Activated CD4-positive, alpha-beta T cell treated with anti-CD3 and anti-CD28 coated beads, Interleukin-2, Interleukin-6, amounts not matched to agents 100 ng/mL and 50 ng/mL, durations not matched to agents 16 hours and 8 hours (primary cell): ENCODE results near the gene KPNA5.
"Not testable (repeated sequence)": the region's sequence is repeated elsewhere in the genome, so short reads cannot be mapped to it uniquely, and the experiment has no call there.

Source experiments
- DNase-seq: peaks from one replicate; pipeline ENCODE4 v3.0.0-alpha.2; 2020

Gene KPNA5

DNA sequence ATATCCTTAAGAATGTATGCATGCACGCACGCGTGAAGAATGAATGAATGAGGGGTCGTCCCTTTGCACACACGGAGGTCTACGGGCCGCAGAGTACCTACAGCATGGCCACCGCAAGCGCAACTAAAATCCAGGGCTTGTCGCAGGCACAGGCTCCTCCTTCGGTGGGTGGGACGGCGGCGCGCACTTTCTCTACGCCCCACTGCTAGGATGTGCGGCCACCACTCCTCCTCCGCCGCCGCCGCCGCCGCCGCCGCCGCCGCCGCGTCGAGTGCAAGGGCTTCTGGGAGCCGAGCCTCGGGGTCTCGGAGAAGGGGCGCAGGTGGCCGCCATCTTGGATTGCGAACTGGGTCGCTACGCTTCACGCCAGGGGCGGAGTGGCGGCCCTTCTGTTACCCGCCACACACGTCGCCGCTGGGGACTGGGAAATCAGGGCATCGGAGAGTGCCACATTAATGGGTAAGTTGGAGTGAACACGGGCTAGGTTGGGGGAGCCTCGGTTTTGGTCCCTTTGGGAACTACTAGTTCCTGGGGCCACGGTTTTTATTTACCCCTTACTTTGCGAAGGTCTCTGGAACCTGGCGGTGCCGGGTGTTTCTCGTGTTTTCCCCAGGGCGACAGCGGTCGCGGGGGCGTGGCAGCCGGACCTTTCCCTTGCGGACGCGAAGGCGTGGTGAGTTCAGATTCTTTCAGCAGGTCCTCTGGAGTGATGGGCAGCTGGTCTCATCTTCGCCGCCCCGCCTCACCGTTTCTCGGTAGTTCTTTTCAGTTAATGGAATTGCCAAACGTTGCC, at the start of gene KPNA5:
Gene KPNA5, plus strand, starts transcription at position 332 of the 793 bp plus-strand sequence. Its CDS starts 124 bp downstream, at position 456.
- peak; percentile 94 for DNase-seq

DNA sequence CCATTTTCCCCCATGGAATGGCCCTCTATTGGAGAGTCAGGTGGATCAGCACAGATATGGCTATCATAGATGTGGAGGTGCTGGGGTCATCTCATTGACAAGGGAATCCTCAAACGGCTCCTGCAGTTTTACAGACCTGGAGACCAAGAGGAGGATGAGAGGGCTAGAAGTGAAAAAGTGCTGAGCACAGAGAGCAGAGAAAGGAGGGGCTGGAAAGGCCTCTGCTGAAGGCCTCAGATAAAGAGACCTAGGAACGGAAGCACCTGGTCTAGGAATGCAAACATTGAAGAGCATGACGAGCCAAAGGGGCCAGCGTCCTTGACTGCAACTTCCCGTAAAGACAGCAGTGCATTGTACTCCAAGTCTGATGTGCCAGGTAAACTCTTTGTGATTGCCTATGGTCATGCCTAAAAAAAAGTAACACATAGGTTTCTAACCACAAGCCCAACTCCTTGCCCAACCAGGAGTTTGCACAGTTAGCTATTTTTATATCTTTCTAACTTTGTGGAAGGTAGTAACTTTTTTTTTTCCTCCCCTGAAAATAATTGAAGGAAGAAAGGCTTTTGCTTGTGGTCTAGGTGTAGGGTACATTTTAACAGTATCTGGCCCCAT, 49.5 kb upstream of the KPNA5 start:
- no peak for DNase-seq

DNA sequence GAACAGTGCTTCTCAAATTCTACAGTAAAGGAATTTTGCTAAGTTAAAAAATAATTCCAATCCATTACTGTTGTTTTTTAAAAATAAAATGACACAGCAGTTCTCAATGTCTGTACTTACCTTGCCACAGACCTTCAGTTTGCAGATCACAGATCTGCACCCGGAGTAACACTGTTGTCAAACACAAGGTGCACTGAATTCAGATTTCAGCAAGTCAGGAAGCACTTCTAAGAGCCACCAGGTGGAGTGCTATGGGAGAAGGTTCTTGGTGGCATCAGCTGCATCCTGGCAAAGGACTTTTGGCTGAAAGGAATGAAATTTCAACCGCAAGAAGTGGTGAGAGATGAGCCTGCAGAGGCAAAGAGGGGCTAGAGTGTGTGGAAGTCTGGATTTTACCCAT, 47.3 kb upstream of the KPNA5 start:
- DNase-seq: peak; percentile 11

DNA sequence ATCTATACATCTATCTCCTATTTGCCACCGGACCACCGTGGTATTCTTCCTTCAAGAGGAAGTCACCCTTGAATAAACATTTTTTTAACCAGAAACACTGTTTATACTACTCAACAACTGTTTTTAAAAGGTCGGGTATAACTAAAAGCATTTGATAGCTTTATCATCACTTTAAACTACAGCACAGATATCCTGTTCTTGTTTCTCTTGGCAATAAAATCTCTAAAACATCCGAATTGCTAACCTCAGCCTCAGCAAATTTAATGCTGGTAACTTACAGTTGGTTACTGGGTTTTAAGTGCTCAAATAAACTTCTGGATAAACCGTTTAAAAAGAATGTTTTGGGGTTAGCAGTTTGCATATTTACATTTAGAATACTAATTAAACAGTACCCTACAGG, 32.9 kb upstream of the KPNA5 start:
- no peak for DNase-seq

DNA sequence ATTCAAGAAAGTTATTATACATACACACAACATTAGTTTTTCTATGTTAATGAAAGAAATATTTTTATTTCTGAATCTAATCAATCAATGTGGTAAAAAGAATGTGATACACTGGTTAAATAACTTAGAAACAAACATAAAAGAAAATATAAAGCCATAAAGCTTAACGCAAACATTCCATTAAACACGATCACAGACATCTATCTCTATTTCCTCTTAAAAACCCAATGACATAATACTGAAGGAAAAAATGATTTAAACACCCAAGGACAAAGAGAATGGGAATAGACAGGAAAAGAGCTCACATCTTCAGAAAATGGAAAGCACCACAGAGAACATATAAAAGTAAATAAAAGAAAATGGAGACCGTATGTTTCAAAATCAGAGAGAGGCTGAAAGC, 31.9 kb upstream of the KPNA5 start:
- no peak for DNase-seq

DNA sequence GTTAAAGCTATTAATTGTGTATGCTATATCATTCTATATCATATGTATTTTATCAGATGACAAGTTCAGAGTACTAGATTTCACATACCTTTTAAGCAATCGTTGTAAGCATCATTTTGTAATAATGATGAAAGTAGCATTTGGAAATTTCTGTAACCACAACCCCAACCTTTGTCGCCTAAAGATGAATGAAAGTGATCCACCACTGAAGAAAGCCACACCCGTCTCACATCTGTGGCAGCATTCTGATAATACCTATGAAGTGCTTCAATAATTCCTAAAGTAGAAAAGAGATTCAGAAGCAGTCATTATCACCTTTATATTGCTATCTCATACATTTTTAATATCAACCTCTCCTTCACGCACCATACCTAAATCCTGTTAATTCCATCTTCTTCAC, 29.1 kb upstream of the KPNA5 start:
- DNase-seq: no peak

DNA sequence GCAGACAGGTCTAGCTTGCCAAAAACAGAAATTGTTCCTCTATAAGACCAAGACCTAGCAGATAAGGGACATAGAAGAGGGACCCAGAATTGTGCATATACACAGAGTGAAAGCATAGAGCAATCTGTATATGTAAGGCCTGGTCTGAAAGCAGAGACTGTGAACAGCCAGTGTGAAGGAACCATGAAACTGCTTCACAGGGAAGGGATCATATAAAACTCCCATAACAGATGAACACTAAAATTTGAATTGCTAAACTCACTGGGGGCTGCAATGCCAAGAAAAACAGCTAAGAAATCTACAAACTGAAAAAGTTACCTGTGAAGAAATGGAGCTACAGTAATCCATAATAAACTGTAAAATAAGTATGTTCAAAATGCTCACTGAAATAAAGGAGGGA, 19.4 kb upstream of the KPNA5 start:
- no peak for DNase-seq

DNA sequence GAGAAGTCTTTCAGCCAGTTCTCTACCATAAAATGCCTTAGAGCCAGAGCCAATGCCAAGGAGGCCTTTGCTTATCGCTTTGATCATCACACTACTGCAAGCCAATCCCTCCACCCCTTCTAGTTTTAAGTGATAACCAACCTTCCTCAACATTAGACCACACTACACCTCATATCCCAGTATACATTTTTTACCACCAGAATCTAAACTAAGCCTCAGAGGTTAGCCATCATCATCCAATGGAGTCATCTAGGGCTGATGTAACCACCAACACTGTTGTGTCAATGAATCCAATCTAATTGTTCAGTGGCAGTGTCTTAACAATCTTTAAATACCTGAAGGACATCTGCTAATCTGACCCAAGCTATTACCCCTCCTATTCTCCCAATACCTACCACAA, 18.8 kb upstream of the KPNA5 start:
- peak; percentile 18 for DNase-seq

DNA sequence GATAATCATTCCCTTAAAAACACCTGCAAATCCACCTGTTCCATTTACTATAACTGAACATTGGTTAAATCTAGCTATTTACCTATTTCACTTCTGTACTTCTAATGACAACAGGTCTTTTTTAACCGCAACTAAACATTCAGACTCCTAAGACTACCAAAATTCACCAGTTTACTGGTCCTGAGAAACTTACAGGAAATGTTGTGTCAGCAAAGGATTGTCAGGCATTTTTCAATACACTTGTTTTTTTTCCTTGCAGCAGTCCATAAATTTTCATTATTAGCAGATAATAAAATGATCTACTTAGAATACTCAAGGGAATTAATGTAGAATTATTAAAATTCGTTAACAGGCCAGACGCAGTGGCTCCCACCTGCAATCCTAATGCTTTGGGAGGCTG, 17.7 kb upstream of the KPNA5 start:
- no peak for DNase-seq

DNA sequence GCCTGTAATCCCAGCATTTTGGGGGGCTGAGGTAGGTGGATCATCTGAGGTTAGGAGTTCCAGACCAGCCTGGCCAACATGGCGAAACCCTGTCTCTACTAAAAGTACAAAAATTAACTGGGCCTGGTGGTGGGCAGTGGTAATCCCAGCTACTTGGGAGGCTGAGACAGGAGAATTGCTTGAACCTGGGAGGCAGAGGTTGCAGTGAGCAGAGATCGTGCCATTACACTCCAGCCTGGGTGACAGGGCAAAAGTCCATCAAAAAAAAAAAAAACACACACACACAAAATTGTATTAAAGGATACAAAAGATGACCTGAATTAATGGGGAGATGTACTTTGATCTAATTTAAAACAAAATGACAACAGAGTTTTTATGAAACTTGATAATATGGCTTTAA, 16.8 kb upstream of the KPNA5 start:
- not testable (repeated sequence) for DNase-seq

DNA sequence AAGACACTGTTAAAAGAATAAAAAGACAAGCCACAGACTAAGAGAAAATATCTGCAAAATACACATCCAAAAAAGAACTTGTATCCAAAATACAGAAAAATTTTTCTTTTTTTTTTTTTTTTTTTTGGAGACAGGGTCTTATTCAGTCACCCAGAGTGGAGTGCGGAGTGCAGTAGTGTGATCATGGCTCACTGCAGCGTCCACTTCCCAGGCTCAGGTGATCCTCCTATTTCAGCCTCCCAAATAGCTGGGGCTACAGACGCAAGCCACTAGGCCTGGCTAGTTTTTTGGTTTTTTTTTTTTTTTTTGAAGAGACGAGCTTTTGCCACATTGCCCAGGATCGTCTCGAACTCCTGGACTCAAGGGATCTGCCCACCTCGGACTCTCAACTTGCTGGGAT, 15.5 kb upstream of the KPNA5 start:
- no peak for DNase-seq

DNA sequence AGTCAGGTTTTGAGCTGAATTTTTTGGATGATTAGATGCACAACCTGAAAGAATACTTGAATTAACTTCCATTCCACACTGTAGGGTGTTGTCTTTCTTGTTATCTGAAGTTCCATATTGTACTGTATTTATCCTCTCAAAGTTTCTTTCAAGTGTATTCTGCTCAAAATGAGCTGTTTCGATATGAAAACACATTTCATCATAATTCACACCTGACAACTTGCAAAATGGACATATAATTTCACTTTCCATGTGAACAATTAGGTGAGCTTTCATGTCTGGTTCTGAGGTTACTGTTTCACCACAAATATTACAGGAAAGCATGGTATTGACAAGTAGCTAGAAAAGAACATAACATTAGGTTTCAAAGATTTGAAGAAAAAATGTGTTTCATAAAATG, 14.1 kb upstream of the KPNA5 start:
- peak; percentile 64 for DNase-seq

DNA sequence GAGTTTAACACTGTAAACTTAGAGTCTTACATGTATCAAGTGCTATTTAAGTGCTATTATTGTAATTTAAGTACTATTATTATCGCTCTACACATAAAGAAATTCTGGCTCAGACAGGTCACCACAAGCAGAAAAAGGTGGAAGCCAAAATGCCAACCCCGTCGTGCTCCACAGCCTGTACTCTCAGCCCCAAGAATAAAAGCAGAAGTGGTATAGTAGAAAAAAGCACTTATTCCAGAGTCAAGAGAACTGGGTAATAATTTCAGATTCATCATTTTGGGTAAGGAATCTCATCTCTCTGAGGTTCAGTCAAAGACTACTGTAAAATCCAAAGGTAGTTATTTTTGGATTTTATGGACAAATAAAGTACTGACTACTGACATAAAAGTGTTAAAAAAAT, 13.4 kb upstream of the KPNA5 start:
- no peak for DNase-seq

DNA sequence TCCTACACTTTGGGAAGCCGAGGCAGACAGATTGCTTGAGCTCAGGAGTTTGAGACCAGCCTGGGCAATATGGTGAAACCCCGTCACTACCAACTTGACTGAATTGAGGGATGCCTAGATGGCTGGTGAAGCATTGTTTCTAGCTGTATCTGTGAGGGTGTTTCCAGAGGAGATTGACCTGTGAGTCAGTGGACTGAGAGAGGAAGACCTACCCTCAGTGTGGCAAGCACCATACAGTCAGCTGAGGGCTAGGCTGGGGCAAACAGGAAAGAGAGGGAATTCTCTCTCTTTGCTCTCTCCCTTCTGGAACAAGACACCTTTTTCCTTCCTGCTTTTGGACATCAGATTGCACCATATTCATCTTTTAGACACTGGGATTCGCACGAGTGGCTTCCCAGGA, 8.7 kb upstream of the KPNA5 start:
- no peak for DNase-seq

DNA sequence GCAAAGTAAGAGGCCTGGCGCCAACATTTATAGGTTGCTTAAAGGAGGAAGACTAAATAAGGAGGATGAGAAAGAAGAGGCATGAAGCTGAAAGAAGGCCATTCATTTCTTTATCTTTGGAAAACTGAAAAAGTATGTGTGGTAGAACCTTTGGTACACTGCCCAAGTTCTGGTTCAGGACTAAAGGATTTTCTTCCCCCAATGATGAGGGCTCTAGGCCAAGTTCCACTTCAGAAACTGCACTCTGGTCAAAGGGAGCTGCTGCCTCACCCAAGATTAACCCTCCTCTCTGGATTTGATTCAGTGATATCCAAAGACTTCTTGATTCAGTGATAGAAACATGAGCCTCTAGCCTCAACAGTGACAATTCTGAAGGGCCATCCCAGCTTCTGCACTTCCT, 5.0 kb upstream of the KPNA5 start:
- no peak for DNase-seq

DNA sequence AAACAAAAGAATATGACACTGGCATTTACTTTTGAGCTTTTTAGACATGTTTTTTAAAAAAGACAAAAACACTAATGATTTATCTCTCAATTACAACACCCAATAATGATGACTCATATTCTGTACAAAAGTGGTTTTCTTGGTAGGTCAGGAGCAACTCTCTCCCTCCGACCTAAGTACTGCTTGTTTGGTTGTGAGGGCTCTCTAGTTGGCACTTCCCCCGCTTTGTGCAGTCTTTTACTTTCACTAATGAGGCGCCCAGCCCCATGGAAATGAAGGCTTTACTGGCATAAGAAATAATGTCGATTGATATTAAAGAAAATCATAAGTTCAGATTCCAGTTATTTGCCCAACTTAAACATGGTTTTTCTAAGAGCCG, 1.3 kb downstream of the KPNA5 start:
- DNase-seq: peak; percentile 67

DNA sequence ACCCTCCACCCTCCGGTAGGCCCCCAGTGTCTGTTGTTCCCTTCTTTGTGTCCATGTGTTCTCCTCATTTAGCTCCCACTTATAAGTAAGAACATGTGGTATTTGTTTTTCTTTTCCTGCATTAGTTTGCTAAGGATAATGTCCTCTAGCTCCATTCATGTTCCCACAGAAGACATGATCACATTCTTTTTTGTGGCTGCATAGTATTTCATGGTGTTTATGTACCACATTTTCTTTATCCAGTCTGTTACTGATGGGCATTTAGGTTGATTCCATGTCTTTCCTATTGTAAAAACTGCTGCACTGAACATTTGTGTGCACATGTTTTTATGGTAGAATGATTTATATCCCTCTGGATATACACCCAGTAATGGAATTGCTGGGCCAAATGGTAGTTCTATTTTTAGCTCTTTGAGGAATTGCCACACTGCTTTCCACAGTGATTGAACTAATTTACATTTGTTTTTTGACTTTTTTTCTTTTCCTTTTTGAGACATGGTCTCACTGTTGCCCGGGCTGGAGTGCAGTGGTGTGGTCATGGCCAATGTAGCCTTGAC, 4.5 kb downstream of the KPNA5 start:
- DNase-seq: no peak

DNA sequence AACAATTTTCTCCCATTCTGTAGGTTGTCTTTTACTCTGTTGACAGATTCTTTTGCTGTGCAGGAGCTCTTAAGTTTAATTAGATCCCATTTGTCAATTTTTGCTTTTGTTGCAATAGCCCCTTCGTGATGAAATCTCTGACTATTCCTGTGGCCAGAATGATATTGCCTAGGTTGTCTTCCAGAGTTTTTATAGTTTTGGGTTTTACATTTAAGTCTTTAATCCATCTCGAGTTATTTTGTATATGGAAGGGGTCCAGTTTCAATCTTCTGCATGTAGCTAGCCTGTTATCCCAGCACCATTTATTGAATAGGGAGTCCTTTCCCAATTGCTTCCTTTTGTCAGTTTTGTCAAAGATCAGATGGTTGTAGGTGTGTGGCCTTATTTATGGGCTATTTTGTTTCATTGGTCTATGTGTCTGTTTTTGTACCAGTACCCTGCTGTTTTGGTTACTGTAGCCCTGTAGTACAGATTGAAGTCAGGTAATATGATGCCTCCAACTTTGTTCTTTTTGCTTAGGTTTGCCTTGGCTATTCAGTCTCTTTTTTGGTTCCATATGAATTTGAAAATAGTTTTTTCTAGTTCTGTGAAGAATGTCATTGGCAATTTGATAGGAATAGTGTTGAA, 5.6 kb downstream of the KPNA5 start:
- DNase-seq: not testable (repeated sequence)

DNA sequence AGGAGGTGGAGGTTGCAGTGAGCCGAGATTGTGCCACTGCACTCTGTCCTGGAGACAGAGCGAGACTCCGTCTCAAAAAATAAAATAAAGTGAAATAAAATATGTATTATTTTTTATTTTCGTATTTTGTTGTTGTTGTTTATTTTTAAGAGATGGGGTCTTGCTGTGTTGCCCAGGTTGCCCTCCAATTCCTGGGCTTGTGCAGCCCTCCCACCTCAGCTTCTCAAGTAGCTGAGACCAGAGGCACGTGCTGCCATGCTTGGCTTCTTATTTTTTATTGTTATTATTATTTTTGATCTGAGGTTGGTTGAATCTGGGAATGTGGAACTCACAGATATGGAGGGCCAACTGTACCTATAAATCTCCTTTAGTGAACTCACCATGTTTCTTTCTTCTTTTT, 10.1 kb downstream of the KPNA5 start:
- DNase-seq: no peak

DNA sequence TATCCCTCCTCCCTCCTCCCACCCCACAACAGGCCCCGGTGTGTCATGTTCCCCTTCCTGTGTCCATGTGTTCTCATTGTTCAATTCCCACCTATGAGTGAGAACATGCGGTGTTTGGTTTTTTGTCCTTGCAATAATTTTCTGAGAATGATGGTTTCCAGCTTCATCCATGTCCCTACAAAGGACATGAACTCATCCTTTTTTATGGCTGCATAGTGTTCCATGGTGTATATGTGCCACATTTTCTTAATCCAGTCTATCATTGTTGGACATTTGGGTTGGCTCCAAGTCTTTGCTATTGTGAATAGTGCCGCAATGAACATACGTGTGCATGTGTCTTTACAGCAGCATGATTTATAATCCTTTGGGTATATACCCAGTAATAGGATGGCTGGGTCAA, 11.9 kb downstream of the KPNA5 start:
- not testable (repeated sequence) for DNase-seq

DNA sequence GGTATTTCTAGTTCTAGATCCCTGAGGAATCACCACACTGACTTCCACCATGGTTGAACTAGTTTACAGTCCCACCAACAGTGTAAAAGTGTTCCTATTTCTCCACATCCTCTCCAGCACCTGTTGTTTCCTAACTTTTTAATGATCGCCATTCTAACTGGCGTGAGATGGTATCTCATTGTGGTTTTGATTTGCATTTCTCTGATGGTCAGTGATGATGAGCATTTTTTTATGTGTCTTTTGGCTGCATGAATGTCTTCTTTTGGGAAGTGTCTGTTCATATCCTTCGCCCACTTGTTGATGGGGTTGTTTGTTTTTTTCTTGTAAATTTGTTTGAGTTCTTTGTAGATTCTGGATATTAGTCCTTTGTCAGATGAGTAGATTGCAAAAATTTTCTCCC, 12.3 kb downstream of the KPNA5 start:
- DNase-seq: not testable (repeated sequence)

DNA sequence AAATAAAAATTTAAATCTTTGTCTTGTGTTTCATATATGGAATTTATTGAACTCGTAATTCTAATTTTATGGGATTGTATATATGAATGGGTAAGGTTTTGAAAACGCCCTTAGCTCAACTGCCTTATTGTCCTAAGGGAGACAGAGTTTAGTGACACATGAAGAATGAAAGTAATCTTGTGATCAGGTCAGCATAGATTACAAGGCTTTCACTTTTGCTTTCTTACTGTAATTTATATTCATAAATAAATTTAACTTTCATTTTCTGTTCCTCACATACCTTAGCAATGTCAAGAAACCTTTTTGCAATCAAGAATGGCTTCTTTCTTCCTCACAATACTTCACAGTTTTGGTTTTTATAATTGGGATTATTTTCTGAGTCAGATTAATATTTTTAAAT, 14.4 kb downstream of the KPNA5 start:
- peak; percentile 10 for DNase-seq

DNA sequence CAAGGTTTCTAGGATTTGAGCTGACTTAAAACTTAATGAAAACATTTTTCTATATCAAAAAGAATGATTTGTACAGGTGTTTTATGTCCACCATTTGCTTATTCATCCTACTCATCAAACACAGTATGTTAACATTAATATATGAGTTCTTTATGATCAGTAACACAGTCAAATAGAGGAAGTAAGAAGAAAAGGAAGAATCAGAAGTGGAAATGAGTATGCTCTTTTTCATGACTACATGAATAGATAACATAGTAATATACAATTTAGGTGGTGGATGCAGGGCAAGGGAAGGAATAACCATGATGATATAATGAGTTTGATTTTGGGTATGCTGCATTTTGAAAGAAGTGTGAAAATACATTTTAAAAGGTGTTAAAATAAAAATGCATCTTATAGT, 16.5 kb downstream of the KPNA5 start:
- no peak for DNase-seq

DNA sequence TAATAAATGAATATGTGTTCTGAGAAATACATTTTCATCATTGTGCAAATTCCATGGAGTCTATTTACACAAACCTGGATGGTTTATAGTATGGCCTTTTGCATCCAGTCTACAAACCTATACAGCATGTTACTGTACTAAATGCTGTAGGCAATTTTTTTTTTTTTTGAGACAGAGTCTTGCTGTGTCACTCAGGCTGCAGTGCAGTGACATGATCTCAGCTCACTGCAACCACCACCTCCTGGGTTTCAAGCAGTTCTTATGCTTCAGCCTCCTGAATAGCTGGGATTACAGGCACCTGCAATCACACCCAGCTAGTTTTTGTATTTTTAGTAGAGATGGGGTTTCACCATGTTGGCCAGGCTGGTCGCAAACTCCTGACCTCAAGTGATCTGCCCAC, 22.9 kb downstream of the KPNA5 start:
- not testable (repeated sequence) for DNase-seq
